GM18867 (cell line): ENCODE results near the gene UBXN11.
A peak's percentile ranks its signal among the peaks of the same experiment; 100 is the strongest.
"Not testable (repeated sequence)": the region's sequence is repeated elsewhere in the genome, so short reads cannot be mapped to it uniquely, and the experiment has no call there.

Source experiments
- ATAC-seq: cut with Tn5 transposase; IDR thresholded peaks from one replicate; pipeline ENCODE4 v1.9.1; 2021; ENCODE audit warnings: mild to moderate bottlenecking, moderate library complexity; ENCODE audit not compliant: unreplicated experiment

The UBXN11 gene

GRCh38 chr1:26307966-26308899, 1.8 kb upstream of the UBXN11 start:
- ATAC-seq, result not testable (repeated sequence)

- no peak for ATAC-seq
Measured at GRCh38 chr1:26307363-26307781, 936 bp upstream of the UBXN11 start.

GRCh38 chr1:26305667-26306289, 658 bp downstream of the UBXN11 start:
- ATAC-seq, result no peak

GRCh38 chr1:26302733-26303405, 3.6 kb downstream of the UBXN11 start:
- ATAC-seq, result no peak

- no peak for ATAC-seq
Measured at GRCh38 chr1:26300578-26301275, 5.7 kb downstream of the UBXN11 start.

GRCh38 chr1:26297791-26298124, 8.7 kb downstream of the UBXN11 start:
- no peak for ATAC-seq

- no peak for ATAC-seq
Measured at GRCh38 chr1:26297057-26297790, 9.2 kb downstream of the UBXN11 start.

- no peak for ATAC-seq
Measured at GRCh38 chr1:26296340-26297056, 9.9 kb downstream of the UBXN11 start.

- no peak for ATAC-seq
Measured at GRCh38 chr1:26295194-26296138, 11.0 kb downstream of the UBXN11 start.

GRCh38 chr1:26293911-26294463, 12.4 kb downstream of the UBXN11 start:
- ATAC-seq, result no peak

- not testable (repeated sequence) for ATAC-seq
Measured at GRCh38 chr1:26292735-26293134, 13.7 kb downstream of the UBXN11 start.

GRCh38 chr1:26291939-26292338, 14.5 kb downstream of the UBXN11 start:
- no peak for ATAC-seq

- no peak for ATAC-seq
Measured at GRCh38 chr1:26291433-26291832, 15.0 kb downstream of the UBXN11 start.

GRCh38 chr1:26290882-26291261, 15.6 kb downstream of the UBXN11 start:
- no peak for ATAC-seq

- ATAC-seq, result no peak
Measured at GRCh38 chr1:26290122-26290881, 16.1 kb downstream of the UBXN11 start.

- ATAC-seq, result peak; percentile 37
Measured at GRCh38 chr1:26289158-26290059, 17.0 kb downstream of the UBXN11 start.
